Fibroblast of lung (primary cell): Measurements from ENCODE around the gene RAB3GAP1. TPM values are rescaled to one million over a fixed set of nuclear protein-coding genes. Genes with fewer than 3 reads are reported as not detected.

Experiments used
- DNase-seq, 2 donors: peaks; one replicate each; pipeline versions ENCODE4 v3.0.0 to v3.0.0-alpha.2; 2010; ENCODE audit warnings: low read depth in 2 of 2
- H2AFZ ChIP-seq: 2 replicates; pipeline ENCODE4 v1.5.1; 2012; ENCODE audit warnings: low read length, control low read depth, inconsistent platforms
- H3K27ac ChIP-seq: 2 replicates; pipeline ENCODE4 v1.5.1; 2011; ENCODE audit warnings: low read length, control low read depth; ENCODE audit not compliant: insufficient read depth
- H3K27me3 ChIP-seq: 2 replicates; pipeline ENCODE4 v1.5.1; 2011; ENCODE audit warnings: mild to moderate bottlenecking, low read length; ENCODE audit not compliant: control insufficient read depth, insufficient read depth
- H3K36me3 ChIP-seq: 2 replicates; pipeline ENCODE4 v1.5.1; 2011; ENCODE audit warnings: low read length; ENCODE audit not compliant: control insufficient read depth, insufficient read depth
- H3K4me1 ChIP-seq: 2 replicates; pipeline ENCODE4 v1.5.1; 2011; ENCODE audit warnings: low read length; ENCODE audit not compliant: control insufficient read depth, insufficient read depth; ENCODE audit errors: extremely low read depth
- H3K4me2 ChIP-seq: 2 replicates; pipeline ENCODE4 v1.5.1; 2011; ENCODE audit warnings: low read length, control low read depth; ENCODE audit not compliant: insufficient read depth; ENCODE audit errors: extremely low read depth
- H3K4me3 ChIP-seq, 4 experiments: fragments of 200-600 bp in 1 of 4; sonication (generic) in 1 of 4; replicated peaks in 1 of 4; 2 replicates each; pipeline ENCODE4 v1.5.1; 2011 to 2016; ENCODE audit warnings: low read length in 4 of 4, low read depth in 3 of 4, mild to moderate bottlenecking in 3 of 4, control low read depth in 2 of 4, inconsistent platforms in 1 of 4, mixed read lengths in 1 of 4; ENCODE audit not compliant: insufficient read depth in 1 of 4; ENCODE audit errors: control extremely low read depth in 1 of 4
- H3K79me2 ChIP-seq: 2 replicates; pipeline ENCODE4 v1.5.1; 2012; ENCODE audit warnings: mild to moderate bottlenecking, low read length, inconsistent platforms; ENCODE audit not compliant: control insufficient read depth, insufficient read depth
- H3K9ac ChIP-seq: 2 replicates; pipeline ENCODE4 v1.5.1; 2011; ENCODE audit warnings: mild to moderate bottlenecking, low read length, control low read depth; ENCODE audit not compliant: insufficient read depth
- H3K9me3 ChIP-seq: 2 replicates; pipeline ENCODE4 v1.5.1; 2012; ENCODE audit warnings: low read depth, low read length; ENCODE audit not compliant: control insufficient read depth, insufficient read depth
- H4K20me1 ChIP-seq: 2 replicates; pipeline ENCODE4 v1.5.1; 2011; ENCODE audit warnings: low read length; ENCODE audit not compliant: control insufficient read depth, insufficient read depth; ENCODE audit errors: extremely low read depth
- EZH2 ChIP-seq: IDR thresholded peaks from 2 replicates; pipeline ENCODE4 v1.5.1; 2012; ENCODE audit warnings: low read length, control low read depth, mild to moderate bottlenecking; ENCODE audit errors: missing control alignments
- polyA plus RNA-seq, 2 donors: library from polyadenylated mRNA; depleted of rRNA in 1 of 2; stranded (reverse) in 1 of 2; unstranded in 1 of 2; fragments of >200 nt; gene quantifications; 2 replicates each; pipeline ENCODE4 v1.2.1, GENCODE V29; 2011 to 2012; ENCODE audit warnings: missing spikeins in 1 of 2
- total RNA-seq: library from RNA; depleted of rRNA; stranded (reverse); fragments of >200 nt; gene quantifications from 2 replicates; pipeline ENCODE4 v1.2.1, GENCODE V29; 2014
- TF ChIP-seq, protein P1 (sequence below), 2 donors: IDR thresholded peaks in 1 of 2; conservative IDR thresholded peaks in 1 of 2; 1 replicate in 1 of 2; 2 replicates in 1 of 2; pipeline ENCODE4 v1.5.1; 2011 to 2012; ENCODE audit warnings: low read length in 2 of 2, control low read depth in 1 of 2, inconsistent platforms in 1 of 2, low read depth in 1 of 2, mild to moderate bottlenecking in 1 of 2

The RAB3GAP1 gene
- total and polyA plus RNA-seq, 2 donors (not counting 1 experiment from before 2014, with no cell fraction given) = 42.4 to 82.6 TPM

DNA sequence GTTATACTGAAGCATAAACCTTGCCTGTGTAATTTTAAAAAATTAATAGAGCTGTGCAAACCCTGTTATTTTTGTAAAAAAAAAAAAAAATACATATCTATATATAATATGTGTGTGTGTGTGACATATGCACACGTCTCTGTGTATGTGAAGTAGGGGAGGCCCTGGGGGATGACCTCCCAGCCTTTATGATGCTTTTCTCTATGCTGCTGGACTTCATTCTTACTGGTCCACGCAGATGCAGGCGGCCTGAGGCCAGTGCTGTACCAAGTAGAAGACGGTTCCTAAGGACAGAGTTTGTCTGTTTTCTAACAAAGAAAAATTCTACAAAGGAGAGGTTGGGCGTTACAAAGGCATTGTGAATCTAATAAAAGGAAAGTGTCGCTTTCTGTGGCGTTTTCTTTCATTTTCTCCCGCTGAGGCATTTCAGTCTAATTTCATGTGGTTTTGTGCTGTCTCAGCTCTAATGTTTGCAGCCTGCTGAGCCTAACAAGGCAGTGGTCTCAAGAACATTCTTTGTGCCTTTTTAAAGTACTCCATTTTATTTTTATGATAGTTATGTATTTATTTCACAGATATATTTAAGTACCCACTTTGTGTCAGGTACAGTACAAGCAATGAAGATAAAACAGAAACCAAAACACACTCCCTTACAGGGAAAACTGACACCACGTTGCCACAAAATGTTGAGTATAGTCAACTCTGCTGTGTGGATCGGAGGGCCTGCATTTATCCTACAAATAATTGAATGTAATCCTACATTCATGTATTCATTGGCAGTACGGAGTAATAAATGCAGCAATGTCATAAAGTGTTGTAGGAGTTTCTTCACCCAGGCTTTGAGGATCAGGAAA is 118.0 kb downstream of the RAB3GAP1 start:
- Histone ChIP-seq H3K27ac (no peak overlapping the region), H3K4me1 (no peaks in the 10 kb centered on the region), H3K9me3 (no peaks in the 10 kb centered on the region), H3K27me3 (no peaks in the 10 kb centered on the region), H3K4me2 (no peak overlapping the region), H3K79me2 (no peaks in the 10 kb centered on the region), H2AFZ (no peak overlapping the region), H3K4me3 (no peak overlapping the region), H3K36me3 (peaks cover 4% of the 10 kb centered on the region), H3K9ac (no peak overlapping the region), H4K20me1 (no peaks in the 10 kb centered on the region)
- no peak for TF ChIP-seq EZH2
- TF ChIP-seq, protein P1, sequence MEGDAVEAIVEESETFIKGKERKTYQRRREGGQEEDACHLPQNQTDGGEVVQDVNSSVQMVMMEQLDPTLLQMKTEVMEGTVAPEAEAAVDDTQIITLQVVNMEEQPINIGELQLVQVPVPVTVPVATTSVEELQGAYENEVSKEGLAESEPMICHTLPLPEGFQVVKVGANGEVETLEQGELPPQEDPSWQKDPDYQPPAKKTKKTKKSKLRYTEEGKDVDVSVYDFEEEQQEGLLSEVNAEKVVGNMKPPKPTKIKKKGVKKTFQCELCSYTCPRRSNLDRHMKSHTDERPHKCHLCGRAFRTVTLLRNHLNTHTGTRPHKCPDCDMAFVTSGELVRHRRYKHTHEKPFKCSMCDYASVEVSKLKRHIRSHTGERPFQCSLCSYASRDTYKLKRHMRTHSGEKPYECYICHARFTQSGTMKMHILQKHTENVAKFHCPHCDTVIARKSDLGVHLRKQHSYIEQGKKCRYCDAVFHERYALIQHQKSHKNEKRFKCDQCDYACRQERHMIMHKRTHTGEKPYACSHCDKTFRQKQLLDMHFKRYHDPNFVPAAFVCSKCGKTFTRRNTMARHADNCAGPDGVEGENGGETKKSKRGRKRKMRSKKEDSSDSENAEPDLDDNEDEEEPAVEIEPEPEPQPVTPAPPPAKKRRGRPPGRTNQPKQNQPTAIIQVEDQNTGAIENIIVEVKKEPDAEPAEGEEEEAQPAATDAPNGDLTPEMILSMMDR (conservative IDR thresholded peaks at IDR 0.05 in 1 of 2, IDR thresholded peaks at IDR 0.05 in 1 of 2; ENCODE audit: low read depth in 1 of 2, low read length in 2 of 2) = no peak
- no peak for DNase-seq

DNA sequence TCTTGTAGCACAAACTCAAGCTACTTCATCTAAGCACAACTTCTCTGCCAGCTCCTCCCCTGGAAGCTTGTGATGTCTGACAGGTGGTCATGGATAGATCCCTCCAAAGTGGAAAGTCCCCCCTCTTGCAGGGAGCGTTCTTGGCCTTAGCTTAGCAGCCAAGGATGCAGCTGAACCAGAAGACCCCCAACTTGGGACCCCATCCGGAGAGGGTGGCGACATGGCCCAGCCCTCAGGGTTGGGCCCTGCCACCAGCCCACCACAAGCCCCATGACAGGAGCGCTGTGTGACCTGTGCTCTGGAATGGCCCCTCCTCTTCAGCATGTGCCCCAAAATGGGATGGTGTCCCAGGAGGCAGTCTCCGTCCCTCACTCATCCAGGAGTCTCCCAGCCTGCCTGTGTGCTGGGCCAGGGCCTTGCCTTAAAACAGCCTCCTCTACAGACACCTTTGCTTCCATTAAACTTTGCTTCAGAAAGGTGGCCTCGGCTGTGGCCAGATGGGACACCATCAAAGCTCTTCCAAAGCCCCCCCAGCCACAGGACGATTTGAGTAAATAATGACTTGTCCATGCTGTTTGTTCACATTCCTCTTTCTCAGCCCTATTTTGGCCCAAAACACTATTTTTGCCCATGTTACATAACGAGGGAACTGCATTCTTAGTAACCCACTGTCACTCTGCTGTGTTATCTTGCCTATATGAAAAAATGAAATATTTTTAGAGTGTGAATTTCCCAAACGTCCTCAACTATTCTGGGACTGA is 122.1 kb downstream of the RAB3GAP1 start:
- Histone ChIP-seq H3K4me3 (no peak overlapping the region), H3K9ac (no peak overlapping the region), H3K4me1 (no peaks in the 10 kb centered on the region), H3K4me2 (no peak overlapping the region), H3K27ac (no peak overlapping the region), H3K79me2 (no peaks in the 10 kb centered on the region), H4K20me1 (no peaks in the 10 kb centered on the region), H3K9me3 (no peaks in the 10 kb centered on the region), H2AFZ (no peak overlapping the region), H3K36me3 (peaks cover 3% of the 10 kb centered on the region), H3K27me3 (no peaks in the 10 kb centered on the region)
- no peak for DNase-seq
- no peak for TF ChIP-seq EZH2
- TF ChIP-seq, protein P1 (conservative IDR thresholded peaks at IDR 0.05 in 1 of 2, IDR thresholded peaks at IDR 0.05 in 1 of 2; ENCODE audit: low read depth in 1 of 2, low read length in 2 of 2) = no peak

DNA sequence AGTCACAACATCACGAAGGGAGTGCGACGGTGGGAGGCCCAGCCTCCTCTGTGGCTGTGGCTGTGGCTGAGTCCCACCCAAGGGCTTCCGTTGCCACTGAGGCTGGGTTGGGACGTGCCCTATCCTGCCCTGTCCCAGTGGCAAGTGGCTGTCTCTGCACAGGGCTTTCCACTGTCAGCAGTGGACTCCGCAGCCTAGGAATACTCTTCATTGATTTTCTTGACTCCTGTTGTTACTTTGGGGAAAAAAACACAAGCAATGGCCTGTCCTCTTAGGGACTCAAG is 122.7 kb downstream of the RAB3GAP1 start:
- Histone ChIP-seq H3K79me2 (no peaks in the 10 kb centered on the region), H3K9me3 (no peaks in the 10 kb centered on the region), H3K27ac (no peak overlapping the region), H3K4me2 (no peak overlapping the region), H3K4me1 (no peaks in the 10 kb centered on the region), H3K36me3 (peaks cover 3% of the 10 kb centered on the region), H3K4me3 (no peak overlapping the region), H2AFZ (no peak overlapping the region), H4K20me1 (no peaks in the 10 kb centered on the region), H3K27me3 (no peaks in the 10 kb centered on the region), H3K9ac (no peak overlapping the region)
- TF ChIP-seq, protein P1 (conservative IDR thresholded peaks at IDR 0.05 in 1 of 2, IDR thresholded peaks at IDR 0.05 in 1 of 2; ENCODE audit: low read depth in 1 of 2, low read length in 2 of 2) = no peak
- no peak for TF ChIP-seq EZH2
- DNase-seq = no peak
